ENCODE measurements around the gene CILP2. TPM values are rescaled to one million over a fixed set of nuclear protein-coding genes. Genes with fewer than 3 reads are reported as not detected.

Gene CILP2
- total and polyA plus RNA-seq, 2 of the 4 experiments (the other 2 are of a cell fraction) = 0.18 to 0.87 TPM

DNA sequence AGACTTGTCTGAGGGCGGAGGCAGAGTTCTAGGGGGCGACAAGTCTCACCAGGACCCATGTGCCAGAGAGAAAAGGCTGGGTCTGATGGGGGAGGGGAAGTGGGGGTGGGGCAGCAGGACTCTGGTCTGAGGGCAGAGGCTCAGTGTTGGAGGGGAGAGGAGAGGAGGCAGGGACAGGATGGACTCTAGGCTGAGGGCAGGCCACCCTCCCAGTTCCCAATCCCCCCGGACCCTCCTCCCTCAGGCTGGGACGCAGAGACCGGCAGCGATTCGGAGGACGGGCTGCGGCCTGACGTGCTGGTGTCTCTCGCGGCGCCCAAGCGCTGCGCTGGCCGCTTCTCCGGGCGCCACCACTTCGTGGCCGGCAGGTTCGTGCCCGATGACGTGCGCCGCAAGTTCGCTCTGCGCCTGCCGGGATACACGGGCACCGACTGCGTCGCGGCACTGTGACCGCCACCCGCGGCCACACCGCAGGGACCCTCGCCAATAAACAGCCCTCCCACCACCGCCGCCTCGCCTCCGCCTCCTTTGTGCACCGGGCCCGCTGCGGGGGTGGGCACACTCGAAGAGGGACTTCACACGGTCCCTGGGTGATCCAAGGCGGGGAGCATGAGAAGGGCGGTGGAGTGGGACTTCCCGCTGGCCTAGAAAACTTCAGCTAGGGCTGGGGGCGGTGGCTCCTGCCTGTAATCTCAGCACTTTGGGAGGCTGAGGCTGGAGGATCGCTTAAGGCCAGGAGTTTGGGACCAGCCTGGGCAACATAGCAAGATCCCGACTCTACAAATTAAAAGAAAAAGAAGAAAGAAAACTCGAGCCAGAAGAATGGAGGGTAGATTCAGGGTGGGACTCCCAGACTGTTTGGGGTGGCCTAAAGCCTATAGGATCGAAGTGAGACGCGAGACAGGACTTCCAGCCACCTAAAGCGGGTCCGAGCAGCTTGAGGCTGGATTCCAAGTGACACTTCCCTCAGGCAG, 703 bp upstream of the CILP2 start:
- intact Hi-C loops (cut with micrococcal nuclease) = no loop called here
- WGBS, 2 experiments (ENCODE audit: extremely low coverage in 2 of 2, insufficient read length in 1 of 2) = 30% methylated on average over 25 of the region's 59 CpGs; no CpG with 5 or more reads in 1 of the 2 experiments
- ATAC-seq (ENCODE audit: low read depth) (no peak), DNase-seq (no peak)
- H3K79me1 ChIP-seq (ENCODE audit: low read depth in 1 of 2, low read length in 2 of 2) = no peaks in the 10 kb centered on the region
- no peak overlapping the region for H3K56ac ChIP-seq (ENCODE audit: extremely low read depth, insufficient read depth, low read length)
- H3K23ac ChIP-seq (ENCODE audit: low read depth, low read length) = no peak overlapping the region
- peak overlapping the region; percentile 22; the same call in 1 of the 2 replicates for H3K4me2 ChIP-seq (ENCODE audit: low read depth, low read length)
- no peak overlapping the region for H3K27ac ChIP-seq (ENCODE audit: insufficient read depth, low read length)
- H2BK20ac ChIP-seq (ENCODE audit: low read depth, low read length) = no peak overlapping the region
- CTCF ChIA-PET = no interaction called here
- no peak overlapping the region for H2AK9ac ChIP-seq (replicated peaks; ENCODE audit: low read depth, low read length, poor library complexity)
- dilution Hi-C loops (cut with HindIII; ENCODE audit: low sequenced_read_pairs, unreplicated experiment) = no loop called here
- H2AK5ac ChIP-seq (ENCODE audit: low read depth, low read length) = no peak overlapping the region
- peak overlapping the region; percentile 60 for H2AFZ ChIP-seq (replicated peaks; ENCODE audit: low read length, poor library complexity)
- H3K9me3 ChIP-seq (ENCODE audit: control insufficient read depth, insufficient read depth, low read length) = no peaks in the 10 kb centered on the region; the same call in 1 of the 2 replicates
- no peaks in the 10 kb centered on the region for H3K36me3 ChIP-seq (ENCODE audit: control insufficient read depth, insufficient read depth, low read length)
- H4K5ac ChIP-seq (ENCODE audit: low read depth, low read length) = no peak overlapping the region
- no peak overlapping the region for H2BK120ac ChIP-seq (ENCODE audit: low read depth, low read length)
- H3K27me3 ChIP-seq (ENCODE audit: control insufficient read depth, insufficient read depth, low read length) = peaks cover 25% of the 10 kb centered on the region
- H3K14ac ChIP-seq (replicated peaks; ENCODE audit: low read depth, low read length) = no peak overlapping the region
- no peaks in the 10 kb centered on the region; the same call in 1 of the 2 replicates for H3K4me1 ChIP-seq (ENCODE audit: control insufficient read depth, insufficient read depth, low read length)
- in situ Hi-C loops (cut with MboI; ENCODE audit: low sequenced_read_pairs) = loop anchor here (5.0 to 25.0 kb wide), 2 partner anchors 105 to 425 kb away; partner anchors contain the start of gene GMIP
- BruUV-seq (replicated peaks) = no TSS peak
- no peak overlapping the region for H3K4me3 ChIP-seq (ENCODE audit: insufficient read depth, low read depth, low read length)
- H3K4ac ChIP-seq (ENCODE audit: low read depth, low read length) = no peak overlapping the region
- no peak overlapping the region for H2BK5ac ChIP-seq (ENCODE audit: low read depth, low read length, poor library complexity, severe bottlenecking)
- TF ChIP-seq RCOR1 (IDR thresholded peaks at IDR 0.05; ENCODE audit: insufficient replicate concordance, low read length) = no peak
- no peak for TF ChIP-seq RAD21 (IDR thresholded peaks at IDR 0.05; ENCODE audit: low read length)
- TF ChIP-seq, protein P1, sequence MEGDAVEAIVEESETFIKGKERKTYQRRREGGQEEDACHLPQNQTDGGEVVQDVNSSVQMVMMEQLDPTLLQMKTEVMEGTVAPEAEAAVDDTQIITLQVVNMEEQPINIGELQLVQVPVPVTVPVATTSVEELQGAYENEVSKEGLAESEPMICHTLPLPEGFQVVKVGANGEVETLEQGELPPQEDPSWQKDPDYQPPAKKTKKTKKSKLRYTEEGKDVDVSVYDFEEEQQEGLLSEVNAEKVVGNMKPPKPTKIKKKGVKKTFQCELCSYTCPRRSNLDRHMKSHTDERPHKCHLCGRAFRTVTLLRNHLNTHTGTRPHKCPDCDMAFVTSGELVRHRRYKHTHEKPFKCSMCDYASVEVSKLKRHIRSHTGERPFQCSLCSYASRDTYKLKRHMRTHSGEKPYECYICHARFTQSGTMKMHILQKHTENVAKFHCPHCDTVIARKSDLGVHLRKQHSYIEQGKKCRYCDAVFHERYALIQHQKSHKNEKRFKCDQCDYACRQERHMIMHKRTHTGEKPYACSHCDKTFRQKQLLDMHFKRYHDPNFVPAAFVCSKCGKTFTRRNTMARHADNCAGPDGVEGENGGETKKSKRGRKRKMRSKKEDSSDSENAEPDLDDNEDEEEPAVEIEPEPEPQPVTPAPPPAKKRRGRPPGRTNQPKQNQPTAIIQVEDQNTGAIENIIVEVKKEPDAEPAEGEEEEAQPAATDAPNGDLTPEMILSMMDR (conservative IDR thresholded peaks at IDR 0.05; ENCODE audit: low read depth, low read length) = no peak
- TF ChIP-seq, protein P2, sequence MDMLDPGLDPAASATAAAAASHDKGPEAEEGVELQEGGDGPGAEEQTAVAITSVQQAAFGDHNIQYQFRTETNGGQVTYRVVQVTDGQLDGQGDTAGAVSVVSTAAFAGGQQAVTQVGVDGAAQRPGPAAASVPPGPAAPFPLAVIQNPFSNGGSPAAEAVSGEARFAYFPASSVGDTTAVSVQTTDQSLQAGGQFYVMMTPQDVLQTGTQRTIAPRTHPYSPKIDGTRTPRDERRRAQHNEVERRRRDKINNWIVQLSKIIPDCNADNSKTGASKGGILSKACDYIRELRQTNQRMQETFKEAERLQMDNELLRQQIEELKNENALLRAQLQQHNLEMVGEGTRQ (IDR thresholded peaks at IDR 0.05; ENCODE audit: low read depth, low read length) = no peak
- no peak for TF ChIP-seq CEBPB (IDR thresholded peaks at IDR 0.05; ENCODE audit: low read depth, low read length)
- TF ChIP-seq MAFK (IDR thresholded peaks at IDR 0.05; ENCODE audit: low read depth, low read length) = no peak
- no peak for TF ChIP-seq FOS (IDR thresholded peaks at IDR 0.05; ENCODE audit: low read depth, low read length)
- no peak for TF ChIP-seq RFX5 (IDR thresholded peaks at IDR 0.05; ENCODE audit: low read depth, low read length)
- TF ChIP-seq SMC3 (IDR thresholded peaks at IDR 0.05; ENCODE audit: low read depth, low read length) = no peak
- no peak for TF ChIP-seq MXI1 (IDR thresholded peaks at IDR 0.05; ENCODE audit: borderline replicate concordance, low read depth, low read length)
- TF ChIP-seq BHLHE40 (IDR thresholded peaks at IDR 0.05; ENCODE audit: low read depth, low read length) = no peak
- H4K20me1 ChIP-seq (ENCODE audit: insufficient read depth, low read length) = peaks cover 7% of the 10 kb centered on the region; the same call in 1 of the 2 replicates
- no peak overlapping the region for H3K18ac ChIP-seq (ENCODE audit: low read depth, low read length)
- no peak overlapping the region for H4K8ac ChIP-seq (ENCODE audit: low read depth in 2 of 2, low read length in 2 of 2)
- H3K9ac ChIP-seq (ENCODE audit: low read depth, low read length) = no peak overlapping the region
- POLR2A ChIA-PET (ENCODE audit: unreplicated experiment) = no interaction called here
- no peaks in the 10 kb centered on the region for H3K9me1 ChIP-seq (ENCODE audit: insufficient read depth, low read length)
- no peak overlapping the region for H2BK15ac ChIP-seq (ENCODE audit: low read depth, low read length)
- H4K91ac ChIP-seq (ENCODE audit: insufficient read depth, low read depth, low read length) = no peak overlapping the region

All from IMR-90 (cell line).